Inferior parietal cortex (tissue), 1 donor: Measurements from ENCODE around the gene SP8.

Experiments
- DNase-seq: peaks from one replicate; pipeline ENCODE4 v3.0.0-alpha.2; 2016; ENCODE audit errors: extremely low spot score

The SP8 gene

DNA sequence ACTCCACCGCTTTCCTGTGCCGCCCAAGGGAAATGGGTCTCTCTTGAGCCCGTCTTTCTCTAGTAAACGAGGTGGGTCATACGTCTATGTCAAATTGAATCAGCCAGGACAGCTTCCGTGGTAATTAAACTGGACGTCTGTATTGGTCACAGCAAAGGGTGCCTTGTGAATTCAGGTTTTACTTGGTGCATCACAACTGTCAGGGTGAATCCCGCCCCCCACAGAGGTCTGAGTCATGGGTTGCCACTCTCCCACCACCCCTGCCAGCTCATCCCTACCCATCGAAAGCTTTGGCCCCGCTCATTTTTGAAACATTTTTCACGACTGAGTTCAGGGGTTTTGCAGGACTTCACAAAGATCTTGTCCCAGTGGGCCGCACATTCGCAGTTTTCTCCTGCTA, 8.0 kb upstream of the SP8 start:
- DNase-seq, result no peak

DNA sequence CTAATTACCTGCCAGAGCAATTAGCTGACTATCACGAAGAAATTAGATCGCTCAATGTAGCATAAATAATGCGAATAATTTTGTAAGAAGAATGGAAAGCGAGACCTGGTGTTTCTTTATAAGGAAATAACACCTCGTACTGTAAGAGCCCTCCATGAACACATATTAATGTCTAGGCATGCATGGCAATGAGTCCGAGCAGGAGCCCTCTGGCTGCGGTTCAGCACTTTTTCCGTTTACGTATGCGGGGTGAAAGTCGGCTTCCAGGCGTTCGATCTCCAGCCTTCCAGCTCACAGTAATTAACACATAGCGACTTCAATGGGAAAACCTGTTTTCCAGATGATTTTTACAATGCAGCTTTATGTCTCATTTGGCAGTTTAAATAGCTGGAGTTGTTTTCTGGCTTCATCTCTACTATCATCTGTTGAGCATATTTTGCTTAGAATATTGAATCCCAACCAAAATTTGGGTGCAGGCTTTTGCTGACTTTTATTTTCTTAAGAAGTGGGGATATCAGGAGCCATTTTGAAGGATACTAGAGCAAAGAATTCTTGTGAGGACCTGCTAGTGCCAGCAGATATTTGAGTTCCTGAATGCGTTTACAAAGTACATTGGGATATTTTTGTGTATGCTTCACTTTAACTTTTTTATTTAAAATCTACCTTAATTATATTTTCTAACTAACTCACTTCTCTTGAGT, 7.2 kb upstream of the SP8 start:
- no peak for DNase-seq

GRCh38 chr7:20793248-20793647, 6.6 kb upstream of the SP8 start:
- DNase-seq, result no peak

DNA sequence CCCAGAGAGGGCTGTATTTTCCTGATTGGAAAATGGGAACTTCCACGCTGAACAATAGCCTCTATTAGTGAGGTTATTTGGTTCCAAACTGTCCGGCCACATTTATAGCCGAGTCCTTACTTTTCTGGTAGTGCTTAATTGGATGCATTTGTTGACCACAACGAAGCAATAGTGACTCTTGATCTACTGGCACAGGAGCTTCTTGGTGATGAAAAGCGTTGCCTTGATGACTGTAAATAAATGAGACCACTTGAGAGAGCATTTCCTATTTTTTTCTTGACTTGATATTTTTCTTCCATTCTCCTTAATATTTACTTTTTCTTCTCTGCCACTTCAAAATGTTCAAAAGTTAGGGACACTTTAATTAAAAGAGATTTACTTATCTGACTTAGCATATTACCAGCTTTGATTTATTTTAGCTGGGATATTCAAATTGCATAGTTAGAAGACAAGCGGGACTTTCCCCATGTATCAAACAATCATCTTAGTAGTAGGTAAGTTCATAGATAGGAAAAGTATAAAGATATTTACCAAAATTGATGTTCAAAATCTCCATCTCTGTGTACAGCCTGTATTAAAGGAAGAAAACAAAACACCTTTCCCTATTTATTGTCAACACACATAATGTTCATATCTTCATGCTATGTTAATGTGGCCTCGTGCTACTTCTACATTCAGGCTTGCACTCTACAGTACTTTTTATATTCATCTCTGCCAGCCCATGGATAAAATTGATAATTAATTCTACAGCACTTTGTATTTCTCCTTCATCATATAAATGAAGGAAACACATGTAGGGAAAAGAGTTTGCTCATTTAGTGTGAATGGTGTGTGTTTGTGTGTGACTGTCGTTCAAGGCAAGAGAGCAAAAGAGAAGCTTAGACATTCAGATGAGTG, 5.1 kb upstream of the SP8 start:
- DNase-seq, result no peak

DNA sequence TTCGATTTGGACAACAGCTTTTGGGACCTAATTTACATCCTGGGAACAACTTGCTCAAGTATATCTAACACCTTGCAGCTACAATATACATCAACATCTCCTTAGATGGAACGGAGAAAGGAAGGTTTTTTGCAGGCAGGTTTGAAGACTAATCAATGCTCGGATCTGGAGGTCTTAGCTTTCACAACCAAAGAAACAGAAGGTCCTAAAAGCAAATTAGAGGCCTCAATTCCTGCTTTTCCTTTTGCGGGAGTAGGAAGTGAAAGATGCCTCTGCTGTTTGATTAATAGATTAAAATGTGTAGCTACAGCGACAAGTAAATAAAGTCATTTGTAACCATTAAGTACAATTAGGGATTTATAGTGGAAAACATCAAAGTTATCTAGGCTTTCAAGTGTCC, 3.7 kb upstream of the SP8 start:
- DNase-seq, result no peak

DNA sequence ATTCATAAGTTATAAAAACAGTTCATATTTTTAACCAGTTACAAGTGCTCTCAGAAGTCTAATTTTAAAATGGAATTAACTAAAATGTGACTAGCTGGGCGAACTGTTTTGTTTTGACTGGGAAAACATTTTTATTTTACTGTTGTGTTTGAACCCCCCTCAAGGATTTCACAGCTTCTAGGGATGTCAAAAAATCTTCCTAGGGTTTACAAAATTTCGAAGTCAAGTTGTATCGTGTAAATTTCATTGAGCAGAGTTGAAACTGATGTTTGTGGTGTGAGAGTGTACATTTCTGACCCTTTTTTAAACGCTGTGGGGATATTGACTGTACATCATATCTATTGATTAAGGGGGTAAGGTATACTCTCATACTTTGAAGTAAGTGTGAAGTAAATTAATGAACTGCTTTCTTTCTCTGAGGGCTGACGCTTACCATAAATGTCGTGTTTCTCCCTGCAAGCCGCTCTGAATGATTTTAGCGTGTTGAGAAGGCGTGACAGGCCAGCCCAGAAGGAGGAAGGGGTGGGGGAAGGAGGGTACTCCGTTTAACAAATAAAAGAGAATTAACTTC, 1.8 kb upstream of the SP8 start:
- no peak for DNase-seq

DNA sequence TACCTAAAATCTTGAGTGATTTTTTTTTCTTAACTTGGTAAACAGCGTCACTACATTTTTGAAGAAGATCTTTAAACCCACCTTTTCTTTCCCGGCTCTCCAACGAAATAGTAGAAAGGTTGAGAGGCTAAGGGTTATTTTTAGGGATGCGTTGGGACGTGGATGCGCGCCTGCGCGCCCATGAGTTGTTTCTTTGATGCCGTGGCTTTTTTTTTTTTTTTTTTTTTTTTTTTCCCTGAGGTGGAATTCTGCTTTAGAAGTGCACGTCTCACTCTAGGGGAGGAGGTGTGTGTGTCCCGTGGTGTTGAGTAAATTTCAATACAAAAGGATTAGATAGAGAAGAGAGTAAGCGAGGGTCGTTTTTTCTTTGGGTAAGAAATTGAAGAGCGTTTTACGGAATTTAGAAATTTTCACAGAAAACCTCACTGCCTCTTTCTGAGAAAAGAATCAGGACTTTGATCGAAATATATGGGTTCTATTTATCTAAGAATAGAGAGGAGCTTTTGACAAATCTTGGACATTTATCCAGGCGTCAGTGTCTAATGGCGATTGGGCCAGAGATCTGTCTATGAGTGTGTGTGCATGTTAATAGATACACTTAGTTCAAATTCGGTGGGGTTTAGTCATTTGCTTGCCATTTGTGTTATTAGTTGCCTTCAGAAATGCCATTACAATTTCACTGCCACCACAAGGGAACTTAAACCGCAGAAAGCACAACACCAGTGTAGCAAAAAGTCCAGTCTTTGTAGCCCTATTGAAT, 1.2 kb upstream of the SP8 start:
- no peak for DNase-seq

GRCh38 chr7:20786421-20786778, 286 bp downstream of the SP8 start:
- DNase-seq, result no peak

GRCh38 chr7:20786049-20786412, 655 bp downstream of the SP8 start:
- no peak for DNase-seq

DNA sequence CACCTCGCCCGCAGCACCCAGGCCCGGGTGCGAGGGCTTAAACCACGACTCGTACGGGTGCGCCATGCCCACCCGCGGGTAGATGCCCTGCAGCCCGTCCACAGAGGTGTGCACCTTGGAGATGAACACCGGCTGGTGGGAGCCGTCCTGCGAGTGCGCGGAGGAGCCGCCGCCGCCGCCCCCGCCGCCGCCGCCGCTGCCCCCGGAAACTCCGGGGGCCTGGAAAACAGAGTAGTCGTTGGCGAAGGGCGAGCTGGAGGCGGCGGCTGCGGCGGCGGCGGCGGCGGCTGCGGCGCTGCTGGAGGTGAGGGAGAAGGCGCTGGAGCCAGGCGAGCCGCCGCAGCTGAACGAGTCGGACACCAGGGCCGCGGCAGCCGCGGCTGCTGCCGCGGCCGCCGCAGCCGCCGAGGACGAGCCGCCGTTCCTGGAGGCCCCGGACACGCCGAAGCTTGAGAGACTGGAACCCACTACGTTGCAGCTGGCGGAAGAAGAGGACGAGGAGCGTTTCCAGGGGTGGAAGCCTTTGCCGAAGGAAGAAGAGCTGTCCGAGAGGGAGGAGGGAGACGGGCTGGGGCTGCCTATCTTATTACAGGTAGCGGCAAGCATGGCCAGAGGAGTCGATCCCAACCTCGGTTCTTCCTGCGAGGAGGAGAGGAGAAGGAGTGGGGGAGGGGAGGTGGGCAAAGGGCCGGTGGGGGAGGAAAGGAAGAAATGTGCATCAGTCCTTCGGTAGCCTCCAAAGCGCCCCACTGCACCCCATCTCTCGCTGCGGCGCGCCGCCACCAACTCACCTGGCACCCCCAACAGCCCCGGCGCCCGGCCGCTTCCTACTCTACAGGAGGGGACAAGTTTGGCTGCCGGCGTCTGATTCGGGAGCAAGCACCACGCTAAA, 1.3 kb downstream of the SP8 start:
- DNase-seq, result no peak

DNA sequence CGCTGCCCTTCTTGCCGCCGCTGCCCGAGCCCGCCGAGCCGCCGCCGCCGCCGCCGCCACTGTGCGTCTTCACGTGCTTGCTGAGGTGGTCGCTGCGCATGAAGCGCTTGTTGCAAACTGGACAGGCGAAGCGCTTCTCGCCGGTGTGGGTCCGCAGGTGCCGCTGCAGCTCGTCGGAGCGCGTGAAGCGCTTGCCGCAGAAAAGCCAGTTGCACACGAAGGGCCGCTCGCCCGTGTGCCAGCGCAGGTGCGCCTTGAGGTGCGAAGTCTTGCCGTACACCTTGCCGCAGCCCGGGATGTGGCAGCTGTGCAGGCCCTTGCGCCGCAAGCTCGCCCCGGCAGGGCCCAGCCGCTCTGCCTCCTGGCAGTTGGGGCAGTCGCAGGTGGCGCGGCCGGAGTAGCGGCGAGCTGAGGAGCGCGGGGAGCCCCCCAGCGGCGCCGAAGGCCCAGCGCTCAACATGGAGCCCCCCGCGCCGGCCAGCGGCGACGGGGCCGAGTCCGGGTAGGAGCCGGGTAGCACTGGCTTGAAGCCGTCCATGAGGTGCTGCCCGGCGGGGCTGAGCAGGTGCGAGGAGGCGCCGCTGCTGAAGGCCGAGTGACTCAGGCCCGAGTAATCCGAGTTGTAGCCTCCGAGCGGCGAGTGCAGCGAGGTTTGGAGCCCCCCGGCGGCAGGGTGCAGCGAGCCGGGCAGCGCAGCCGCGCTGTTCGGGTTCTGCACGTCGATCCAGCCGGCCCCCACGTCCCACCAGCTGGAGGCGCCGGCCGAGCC, 2.1 kb downstream of the SP8 start:
- no peak for DNase-seq

GRCh38 chr7:20783700-20784387, 2.8 kb downstream of the SP8 start:
- DNase-seq, result no peak

DNA sequence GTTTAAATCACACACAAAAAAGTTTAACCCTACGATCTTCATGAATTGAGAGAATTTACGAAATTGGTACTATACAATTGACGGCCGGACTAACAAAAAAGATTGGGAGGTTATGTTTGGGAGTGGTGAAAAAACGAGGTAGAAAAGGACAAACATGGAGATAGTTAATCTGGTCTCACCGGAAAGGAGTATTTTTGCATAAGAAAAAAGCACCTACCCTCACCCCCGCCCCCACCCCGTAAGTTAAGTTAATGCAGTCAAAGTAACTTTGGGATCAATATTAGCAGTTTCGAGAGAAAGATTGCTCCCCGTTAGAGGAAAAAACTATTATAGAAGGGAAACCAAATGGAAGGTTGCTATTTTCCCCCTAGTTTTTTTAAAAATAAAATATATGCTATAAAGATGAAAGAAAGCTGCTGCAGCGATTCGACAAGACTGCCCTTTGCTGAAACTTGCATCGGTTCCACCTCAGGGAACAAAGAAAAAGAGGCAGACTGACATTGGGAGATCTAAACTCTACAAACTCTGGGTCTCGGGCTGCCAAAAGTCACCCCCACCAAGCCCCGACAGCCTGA, 3.5 kb downstream of the SP8 start:
- no peak for DNase-seq

DNA sequence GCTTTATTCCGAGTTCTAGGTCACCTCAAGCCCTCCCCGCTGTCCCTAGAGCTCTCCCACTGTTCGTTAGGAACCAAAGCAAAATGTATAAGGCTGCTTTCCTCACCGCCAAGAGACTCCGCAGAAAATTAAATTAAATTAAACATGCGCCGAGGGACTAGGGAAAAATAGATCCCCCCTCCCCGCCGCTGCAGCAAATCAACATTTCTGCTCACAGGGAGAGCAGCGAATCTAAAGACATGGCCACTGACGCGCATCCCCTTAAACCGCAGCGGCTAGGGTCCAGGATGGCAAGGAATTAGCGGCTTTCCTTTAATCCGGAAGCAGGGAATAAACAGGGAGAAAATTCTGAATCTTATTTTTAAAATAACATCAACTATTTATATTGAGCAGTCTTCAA, 7.6 kb downstream of the SP8 start:
- no peak for DNase-seq

DNA sequence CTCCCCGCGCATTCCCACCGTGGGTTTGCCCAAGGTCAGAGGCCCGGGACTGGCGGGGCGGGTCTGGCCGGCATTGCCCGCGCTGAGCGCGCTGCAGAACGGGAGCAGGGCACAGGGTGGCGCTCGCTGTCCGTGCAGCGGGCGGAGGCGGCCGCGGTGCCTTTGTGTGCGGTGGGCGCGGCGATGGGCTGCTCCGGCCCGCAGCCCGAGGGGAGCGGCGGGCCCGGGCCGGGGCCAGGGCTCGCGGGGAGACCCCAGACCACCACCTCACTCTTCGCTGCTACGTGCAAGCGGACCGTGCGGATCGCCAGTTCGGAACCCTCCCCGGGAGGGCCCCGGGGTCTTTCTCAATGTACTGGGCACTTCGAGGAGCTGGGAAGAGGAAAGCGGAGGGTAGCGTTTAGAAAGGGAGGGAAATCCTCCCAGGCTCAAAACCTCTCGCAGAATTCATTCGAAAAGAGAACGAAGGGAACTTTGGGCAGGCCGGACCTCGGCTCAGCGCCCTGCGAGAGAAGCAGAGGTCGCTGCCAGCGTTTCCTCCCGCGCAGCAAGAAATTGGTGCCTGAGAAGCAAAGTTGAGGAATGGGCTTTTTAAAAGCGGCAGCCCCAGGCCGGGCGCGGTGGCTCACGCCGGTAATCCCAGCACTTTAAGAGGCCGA, 8.5 kb downstream of the SP8 start:
- no peak for DNase-seq

DNA sequence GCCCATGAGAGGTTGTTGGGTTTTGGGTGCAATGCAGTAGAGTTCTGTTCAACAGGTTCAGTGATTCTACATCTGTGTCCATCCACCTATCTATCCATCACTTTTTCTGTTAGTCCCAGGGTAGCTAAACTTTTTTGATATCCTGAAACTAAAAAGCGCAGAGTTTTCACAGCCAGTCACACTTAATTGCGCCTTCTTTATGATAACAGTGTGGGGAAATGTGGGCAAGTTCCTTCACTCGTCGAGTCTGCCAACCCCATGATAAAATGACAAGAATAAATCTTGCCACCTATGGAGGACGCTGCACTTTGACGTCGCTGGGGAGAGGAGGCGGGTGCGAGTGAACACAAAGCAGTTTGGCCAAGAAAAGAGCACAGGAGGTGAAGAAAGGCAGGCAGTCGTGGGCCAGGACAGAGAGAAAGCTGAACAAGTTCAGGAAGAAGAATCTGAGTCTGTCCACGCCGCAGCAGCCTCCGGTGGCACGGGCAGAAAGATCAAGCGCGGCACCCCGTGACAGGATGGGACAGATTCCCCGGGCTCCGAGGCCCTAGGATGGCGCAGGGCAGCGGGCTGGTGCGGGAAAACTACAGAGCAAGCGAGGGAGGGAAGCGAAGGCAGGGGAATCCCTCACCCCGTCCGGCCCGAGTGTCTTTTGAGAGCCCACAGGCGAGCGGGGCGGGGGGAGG, 9.2 kb downstream of the SP8 start:
- DNase-seq, result no peak

DNA sequence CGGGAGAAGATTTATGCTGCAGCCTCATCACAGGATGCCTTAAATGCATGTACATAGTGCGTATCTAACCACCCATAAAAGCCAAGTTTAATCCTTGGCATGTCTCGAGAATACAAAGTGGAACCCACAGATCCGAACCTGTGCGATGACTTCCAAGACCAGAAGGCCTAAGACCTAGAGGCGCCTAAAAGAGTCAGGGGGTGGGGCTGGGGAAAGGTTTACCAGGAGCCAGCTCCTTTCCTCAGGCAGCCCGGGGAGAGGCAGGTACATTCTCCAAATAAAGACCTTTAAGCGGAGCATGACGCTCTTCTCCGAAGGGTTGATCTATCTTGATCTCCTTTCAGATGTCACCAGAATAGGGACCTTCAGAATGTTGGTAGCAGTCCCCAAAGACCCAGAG, 9.7 kb downstream of the SP8 start:
- DNase-seq, result no peak

- DNase-seq, result no peak
Observed at GRCh38 chr7:20776214-20776911, 10.3 kb downstream of the SP8 start.
